Left renal pelvis (tissue), 4 donors: ENCODE data around the gene ZDHHC22. TPM values are rescaled to one million over a fixed set of nuclear protein-coding genes. Genes with fewer than 3 reads are reported as not detected.

Experiments used
- DNase-seq, 4 donors: peaks; one replicate each; pipeline ENCODE4 v3.0.0-alpha.2; 2013; ENCODE audit warnings: low read depth in 4 of 4, low spot score in 3 of 4
- polyA plus RNA-seq, 4 donors: library from polyadenylated mRNA; unstranded; fragments of 120-200 nt; gene quantifications; one replicate each; pipeline ENCODE4 v1.2.1, GENCODE V29; 2013; ENCODE audit not compliant: insufficient read length in 4 of 4

Gene ZDHHC22
- polyA plus RNA-seq, 4 donors: 0.33 to 1.1 (median 0.77) TPM

GRCh38 chr14:77107228-77107627, 34.4 kb downstream of the ZDHHC22 start:
- DNase-seq: no peak

DNA sequence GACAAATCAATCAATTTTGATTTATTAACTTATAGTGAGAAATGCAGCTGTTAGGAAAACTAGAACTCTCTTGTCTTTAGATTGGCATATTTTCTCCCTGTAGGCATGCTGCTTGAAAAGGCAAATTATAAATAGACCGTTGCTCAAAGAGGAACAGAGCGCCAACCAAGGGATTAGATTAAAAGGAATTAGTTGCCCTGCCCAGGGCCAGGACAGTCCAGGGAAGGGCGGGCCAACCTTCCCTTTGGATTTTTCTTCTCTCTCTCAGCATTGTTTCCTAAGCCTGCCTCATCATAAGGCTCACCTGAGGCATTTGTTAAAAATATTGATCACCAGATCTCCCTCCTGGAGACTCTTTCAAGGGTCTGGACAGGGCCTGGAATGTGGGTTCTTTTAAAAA, 34.9 kb downstream of the ZDHHC22 start:
- DNase-seq: no peak

GRCh38 chr14:77105145-77105939, 36.2 kb downstream of the ZDHHC22 start:
- no peak for DNase-seq

- DNase-seq: no peak
Measured at GRCh38 chr14:77104393-77104792, 37.2 kb downstream of the ZDHHC22 start.

DNA sequence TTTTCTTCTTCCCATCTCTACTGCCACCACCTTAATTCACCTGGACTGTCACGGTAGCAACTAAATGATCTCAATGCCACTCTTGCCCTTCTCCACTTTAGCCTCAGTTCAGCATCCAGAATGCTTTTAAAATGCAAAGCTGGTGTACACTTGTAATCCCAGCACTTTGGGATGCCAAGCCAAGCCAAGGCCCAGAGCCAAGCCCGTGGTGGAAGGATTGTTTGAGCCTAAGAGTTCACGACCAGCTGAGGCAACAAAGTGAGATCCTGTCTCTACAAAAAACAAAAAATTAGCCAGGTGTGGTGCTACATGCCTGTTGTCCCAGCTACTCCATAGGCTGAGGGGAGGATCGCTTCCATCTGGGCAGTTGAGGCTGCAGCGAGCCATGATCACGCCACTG, 37.6 kb downstream of the ZDHHC22 start:
- DNase-seq: no peak

GRCh38 chr14:77103475-77103874, 38.1 kb downstream of the ZDHHC22 start:
- DNase-seq: no peak

DNA sequence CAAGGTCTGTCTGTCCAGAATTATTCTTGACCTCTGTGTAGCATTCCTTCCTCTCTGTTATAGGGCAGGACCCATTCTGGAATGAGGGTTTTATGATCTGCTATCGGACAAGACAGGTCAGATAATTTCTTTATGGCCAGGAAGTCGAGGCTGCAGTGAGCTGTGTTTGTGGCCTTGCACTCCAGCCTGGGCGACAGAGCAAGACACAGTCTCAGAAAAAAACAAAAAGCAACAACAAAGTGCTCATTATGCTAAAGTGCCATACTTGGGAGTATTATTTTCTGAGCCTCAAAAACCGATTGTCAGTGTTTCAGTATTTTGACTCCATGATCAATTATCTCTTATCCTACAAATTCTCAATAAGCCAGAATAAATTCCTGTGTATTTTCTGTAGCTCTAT, 39.4 kb downstream of the ZDHHC22 start:
- DNase-seq: no peak

DNA sequence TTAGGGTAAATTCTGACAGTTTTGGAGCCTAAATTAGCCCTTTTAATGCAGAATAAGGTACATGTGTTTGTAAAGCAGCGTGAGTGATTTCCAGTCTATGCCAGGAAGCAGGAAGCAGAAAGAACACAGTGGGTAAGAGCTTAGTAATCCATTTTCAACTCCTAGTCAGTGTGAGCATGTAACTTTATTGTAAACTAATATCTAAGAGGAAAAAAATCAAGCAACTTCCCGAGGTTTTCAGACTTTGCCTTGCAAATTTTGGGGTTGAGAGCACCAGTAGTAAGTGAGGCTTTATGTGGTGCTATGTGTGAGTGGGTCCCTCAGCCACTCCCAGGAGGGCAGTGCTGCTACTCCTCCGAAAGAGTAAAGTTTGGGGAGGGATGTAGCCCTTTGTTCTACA, 40.6 kb downstream of the ZDHHC22 start:
- no peak for DNase-seq

DNA sequence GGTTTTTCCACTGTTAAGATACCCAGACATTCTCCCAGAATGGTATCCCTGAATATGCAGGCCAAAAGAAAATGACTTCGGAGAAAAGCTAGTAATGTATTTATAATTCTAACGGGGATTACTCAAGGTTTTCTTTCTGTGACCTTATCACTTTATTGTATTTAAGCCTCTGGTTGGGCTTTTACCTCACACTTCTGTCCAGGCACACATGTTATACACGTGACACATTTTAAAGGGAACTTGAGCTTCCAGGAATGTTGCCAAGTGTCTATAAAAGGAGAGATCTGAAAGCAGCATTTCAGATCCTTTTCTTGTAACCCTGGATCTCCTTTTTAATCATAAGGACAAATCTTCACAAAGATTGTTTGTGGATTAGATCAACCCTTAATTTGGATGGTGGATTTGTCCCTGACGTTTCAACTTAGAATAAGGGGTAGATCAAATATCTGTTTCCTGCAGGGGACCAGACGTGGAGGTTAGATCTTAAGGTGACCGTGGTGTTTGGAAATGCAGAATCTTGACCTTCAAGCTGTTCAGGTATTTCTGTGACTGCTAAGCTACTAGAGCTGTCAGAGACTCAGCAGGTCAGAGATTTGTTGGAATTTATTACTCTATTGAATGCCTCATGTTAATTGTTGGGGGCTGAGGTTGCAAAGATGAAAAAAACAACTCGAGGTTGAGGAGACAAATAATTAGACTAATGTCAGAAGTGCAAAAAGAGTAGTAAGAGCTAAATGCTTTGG, 42.0 kb downstream of the ZDHHC22 start:
- no peak for DNase-seq

DNA sequence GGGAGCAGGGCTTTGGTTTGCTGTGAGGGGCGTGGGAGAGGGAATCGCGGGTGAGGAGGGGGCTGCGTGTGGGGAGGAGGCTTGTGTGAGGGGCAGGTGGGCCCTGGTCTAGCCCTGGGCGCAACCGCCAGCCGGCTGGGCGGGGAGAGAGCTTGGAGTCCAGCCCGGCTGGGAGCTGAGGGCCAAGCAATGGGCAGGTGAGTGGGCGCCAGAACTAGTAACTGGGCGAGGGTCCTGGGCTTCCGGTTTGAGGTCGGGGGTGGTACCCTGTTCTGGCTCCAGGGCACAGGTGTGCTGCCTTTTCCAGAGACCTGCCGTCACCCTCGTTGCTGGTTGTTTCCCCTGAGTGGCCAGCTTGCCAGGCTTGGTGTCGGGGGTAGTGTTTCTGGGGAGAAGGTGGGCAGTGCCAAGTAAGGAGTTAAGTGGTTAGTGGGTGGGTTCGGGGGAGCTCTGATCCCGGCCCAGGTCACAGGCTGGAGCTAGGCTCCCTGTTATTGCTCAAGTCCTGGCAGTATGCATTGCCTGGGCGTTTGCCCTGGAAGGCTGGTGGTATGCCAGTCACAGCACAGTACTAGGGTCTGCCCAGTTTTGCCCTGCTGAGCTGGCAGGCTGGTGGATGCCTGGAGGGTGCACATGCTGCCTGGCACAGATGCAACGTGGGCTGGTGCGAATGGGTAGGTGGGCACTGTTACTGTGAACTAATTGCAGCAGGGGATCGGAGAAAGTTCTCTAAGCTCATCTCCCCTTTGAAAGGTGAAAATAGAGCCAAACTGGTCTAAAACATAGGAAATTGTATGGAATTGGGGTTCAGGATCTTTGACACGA, 42.9 kb downstream of the ZDHHC22 start:
- no peak for DNase-seq

GRCh38 chr14:77097700-77098528, 43.7 kb downstream of the ZDHHC22 start, which contains the start of gene CIPC:
CIPC (plus strand) TSS chr14:77098258; CDS start chr14:77105709, 7,451 bp downstream.
- peak; percentile 97 to 99 (median 99) for DNase-seq

GRCh38 chr14:77097006-77097699, 44.4 kb downstream of the ZDHHC22 start:
- DNase-seq: peak in 2 of 4 donors; percentile 57 to 63

GRCh38 chr14:77094672-77095284, 46.8 kb downstream of the ZDHHC22 start:
- DNase-seq: peak in 1 of 4 donors; percentile 55

- DNase-seq: no peak
Measured at GRCh38 chr14:77092676-77093075, 48.9 kb downstream of the ZDHHC22 start.

DNA sequence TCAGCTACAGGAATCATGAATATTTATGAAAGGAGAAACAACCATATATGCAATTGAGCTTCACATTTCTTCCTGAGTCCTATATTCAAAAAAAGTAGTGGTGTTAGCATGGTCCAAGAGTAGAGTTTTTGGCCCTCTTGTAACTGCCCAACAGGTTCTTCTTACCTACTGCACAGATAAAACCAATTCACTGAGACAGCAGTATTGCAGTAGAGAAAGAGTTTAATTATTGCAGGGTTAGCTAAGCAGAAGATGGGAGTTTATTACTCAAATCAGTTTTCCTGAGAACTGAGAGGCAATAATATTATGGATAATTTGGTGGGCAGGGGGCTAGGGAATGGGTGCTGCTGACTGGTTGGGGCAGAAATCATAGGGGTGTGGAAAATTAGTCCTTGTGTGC, 50.1 kb downstream of the ZDHHC22 start:
- no peak for DNase-seq

GRCh38 chr14:77088645-77089044, 52.9 kb downstream of the ZDHHC22 start:
- no peak for DNase-seq

DNA sequence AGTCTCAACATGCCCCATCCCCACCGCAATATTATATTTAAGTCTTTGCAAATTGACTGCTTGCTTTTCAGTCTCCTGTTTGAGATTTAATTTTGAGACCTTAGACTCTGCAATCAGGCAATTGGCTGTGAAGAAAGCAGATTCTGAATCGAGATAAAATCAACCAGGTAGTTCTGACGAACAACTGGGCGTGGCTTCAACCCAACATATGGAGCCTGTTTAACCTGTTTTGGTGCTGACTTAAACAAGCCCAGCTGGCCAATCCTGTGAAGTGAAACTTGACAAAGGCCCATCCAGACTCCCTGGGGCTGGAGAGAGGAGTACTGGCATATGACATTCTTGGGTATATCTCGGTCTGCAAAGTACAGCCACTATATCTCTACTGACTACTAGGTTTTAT, 53.4 kb downstream of the ZDHHC22 start:
- DNase-seq: no peak

DNA sequence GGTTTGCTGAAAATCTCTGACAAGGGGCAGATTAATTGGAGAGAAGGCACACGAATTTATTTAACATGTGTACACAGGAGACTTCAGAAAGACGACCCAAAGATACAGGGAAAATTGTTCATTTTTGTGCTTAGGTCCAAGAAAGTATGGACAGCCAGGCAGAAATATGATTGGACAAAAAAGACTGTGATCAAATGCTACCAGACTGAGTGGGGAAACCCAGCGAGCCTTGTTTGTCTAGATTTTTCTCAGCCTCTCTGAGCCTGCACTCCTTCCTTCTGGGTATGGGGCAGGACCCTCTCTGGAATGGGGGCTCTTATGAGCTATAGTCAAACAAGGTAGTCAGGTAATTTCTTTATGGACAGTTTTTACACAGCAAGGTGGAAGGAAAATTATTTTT, 54.0 kb downstream of the ZDHHC22 start:
- no peak for DNase-seq

GRCh38 chr14:77086951-77087350, 54.6 kb downstream of the ZDHHC22 start:
- no peak for DNase-seq
